Testis (tissue), 2 donors: Measurements from ENCODE around the gene COL7A1.

Experiments used
- CTCF ChIP-seq, 3 experiments: fragments of 450-650 bp in 2 of 3; fragments of 200-600 bp in 1 of 3; sonication (generic) in 1 of 3; IDR thresholded peaks; one replicate each; pipeline ENCODE4 v1.5.1; 2016 to 2019; ENCODE audit warnings: antibody characterized with exemption in 3 of 3, mild to moderate bottlenecking in 2 of 3, moderate library complexity in 1 of 3
- POLR2A ChIP-seq: fragments of 450-650 bp; IDR thresholded peaks from one replicate; pipeline ENCODE4 v1.6.1; 2017; ENCODE audit warnings: antibody characterized with exemption, mild to moderate bottlenecking, moderate library complexity

- TF ChIP-seq CTCF (IDR thresholded peaks at IDR 0.05): no peak
- no peak for TF ChIP-seq POLR2A
Observed at GRCh38 chr3:48553886-48554845, 41.0 kb downstream of the COL7A1 start.
